B cell (primary cell): ENCODE measurements around the gene SLC25A29. TPM values are rescaled to one million over a fixed set of nuclear protein-coding genes. Genes with fewer than 3 reads are reported as not detected.

Experiments used
- ATAC-seq: fragments of 200-7000 bp; cut with Tn5 transposase; one replicate; pipeline ENCODE4 v1.10.0; 2021; ENCODE audit warnings: low read depth, mild to moderate bottlenecking, moderate number of reproducible peaks, moderate library complexity
- CTCF ChIA-PET: fragments of 350-600 bp; sonication (Branson Sonifier 250); formaldehyde crosslinking; loops from one replicate; lab custom pipeline; 2021; ENCODE audit warnings: antibody characterized with exemption, inconsistent platforms; lab: Charles Lee
- POLR2A ChIA-PET: fragments of 350-600 bp; sonication (Branson Sonifier 250); formaldehyde crosslinking; loops from one replicate; lab custom pipeline; 2021; ENCODE audit warnings: antibody characterized with exemption; lab: Charles Lee
- DNase-seq: peaks from one replicate; pipeline ENCODE4 v3.0.0; 2013
- H2AFZ ChIP-seq: 2 replicates; pipeline ENCODE4 v1.6.1; 2012; ENCODE audit warnings: mild to moderate bottlenecking, low read depth, low read length; ENCODE audit not compliant: insufficient read depth, poor library complexity, severe bottlenecking
- H3K27ac ChIP-seq, 2 donors: 1 replicate in 1 of 2; 2 replicates in 1 of 2; pipeline ENCODE4 v1.5.1; 2012 to 2013; ENCODE audit warnings: low read length in 2 of 2, mild to moderate bottlenecking in 2 of 2, moderate library complexity in 1 of 2
- H3K27me3 ChIP-seq, 4 experiments: fragments of 200-600 bp in 1 of 4; sonication (generic) in 1 of 4; replicated peaks in 1 of 4; 1 replicate in 2 of 4; 2 replicates in 2 of 4; pipeline versions ENCODE4 v1.6.1 to v1.7.0; 2013 to 2016; ENCODE audit warnings: low read length in 3 of 4, mild to moderate bottlenecking in 2 of 4, mixed read lengths in 1 of 4, moderate library complexity in 1 of 4; ENCODE audit not compliant: insufficient read depth in 4 of 4, control insufficient read depth in 3 of 4; ENCODE audit errors: control extremely low read depth in 1 of 4
- H3K36me3 ChIP-seq, 2 experiments: replicated peaks in 1 of 2; 1 replicate in 1 of 2; 2 replicates in 1 of 2; pipeline versions ENCODE4 v1.6.1 to v1.7.1; 2013; ENCODE audit warnings: low read length in 1 of 2; ENCODE audit not compliant: insufficient read depth in 2 of 2, control insufficient read depth in 1 of 2; ENCODE audit errors: control extremely low read depth in 1 of 2, extremely low read depth in 1 of 2
- H3K4me1 ChIP-seq, 2 donors: fragments of 200-600 bp in 1 of 2; sonication (generic) in 1 of 2; 1 replicate in 1 of 2; 2 replicates in 1 of 2; pipeline versions ENCODE4 v1.5.1 to v1.6.1; 2013 to 2017; ENCODE audit warnings: low read length in 2 of 2; ENCODE audit not compliant: control insufficient read depth in 2 of 2, insufficient read depth in 2 of 2
- H3K4me2 ChIP-seq: replicated peaks from 2 replicates; pipeline ENCODE3; 2012; ENCODE audit warnings: mild to moderate bottlenecking, low read depth, low read length; ENCODE audit not compliant: poor library complexity, severe bottlenecking
- H3K4me3 ChIP-seq, 5 experiments: fragments of 200-600 bp in 1 of 5; sonication (generic) in 1 of 5; 1 replicate in 3 of 5; 2 replicates in 2 of 5; pipeline versions ENCODE4 v1.5.1 to v1.7.0; 2011 to 2016; ENCODE audit warnings: low read length in 4 of 5, mild to moderate bottlenecking in 4 of 5, low read depth in 2 of 5, control low read depth in 1 of 5, moderate library complexity in 1 of 5; ENCODE audit not compliant: insufficient read depth in 1 of 5; ENCODE audit errors: control extremely low read depth in 1 of 5, extremely low read depth in 1 of 5
- H3K79me2 ChIP-seq: fragments of 200-600 bp; sonication (generic); one replicate; pipeline ENCODE4 v1.6.0; 2016; ENCODE audit warnings: low read length; ENCODE audit not compliant: control insufficient read depth, insufficient read depth
- H3K9ac ChIP-seq: fragments of 200-600 bp; sonication (generic); 2 replicates; pipeline ENCODE4 v1.6.1; 2017; ENCODE audit warnings: mild to moderate bottlenecking, low read length, moderate library complexity
- H3K9me3 ChIP-seq, 3 donors: one replicate each; pipeline versions ENCODE4 v1.6.1 to v1.7.1; 2013; ENCODE audit warnings: low read length in 2 of 3; ENCODE audit not compliant: control insufficient read depth in 2 of 3, insufficient read depth in 1 of 3; ENCODE audit errors: control extremely low read depth in 1 of 3
- H4K20me1 ChIP-seq: 2 replicates; pipeline ENCODE4 v1.6.0; 2012; ENCODE audit warnings: mild to moderate bottlenecking, low read length; ENCODE audit not compliant: insufficient read depth, control insufficient read depth, poor library complexity, severe bottlenecking
- H3K27ac Mint-ChIP-seq: one replicate; pipeline ENCODE4 v1.8.0; 2021; ENCODE audit warnings: mixed read lengths
- H3K27me3 Mint-ChIP-seq: one replicate; pipeline ENCODE4 v1.8.0; 2021; ENCODE audit warnings: mixed read lengths
- H3K4me1 Mint-ChIP-seq: one replicate; pipeline ENCODE4 v1.8.0; 2021; ENCODE audit warnings: mixed read lengths
- H3K4me3 Mint-ChIP-seq: one replicate; pipeline ENCODE4 v1.8.0; 2021; ENCODE audit warnings: mixed read lengths
- H3K9me3 Mint-ChIP-seq: one replicate; pipeline ENCODE4 v1.8.0; 2022; ENCODE audit warnings: mixed read lengths; ENCODE audit not compliant: insufficient read depth
- CTCF ChIP-seq: fragments of 200-600 bp; IDR thresholded peaks from one replicate; pipeline ENCODE4 v1.8.0; 2022; ENCODE audit warnings: antibody characterized with exemption, mild to moderate bottlenecking
- EZH2 ChIP-seq: IDR thresholded peaks from 2 replicates; pipeline ENCODE4 v1.6.1; 2012; ENCODE audit warnings: borderline replicate concordance, low read depth, mild to moderate bottlenecking, moderate library complexity, low read length; ENCODE audit not compliant: insufficient read depth, poor library complexity, severe bottlenecking
- WGBS: methylation state at CpG from one replicate; pipeline ENCODE4 v1.1.5; 2013; ENCODE audit warnings: missing lambda C conversion rate; ENCODE audit not compliant: insufficient coverage; 5-methylcytosine and 5-hydroxymethylcytosine counted together
- intact Hi-C: fragments of 100-400 bp; cut with micrococcal nuclease; formaldehyde crosslinking; loops from one replicate; pipeline ENCODE4 v1.10.0; 2022
- polyA plus RNA-seq: library from polyadenylated mRNA; depleted of rRNA; stranded (reverse); fragments of >200 nt; gene quantifications from 2 replicates; pipeline ENCODE4 v1.2.3, GENCODE V29; 2012
- total RNA-seq, 2 donors: library from RNA; stranded (reverse); fragments of 120-200 nt in 1 of 2; gene quantifications; 1 replicate in 1 of 2; 2 replicates in 1 of 2; pipeline versions ENCODE4 v1.2.3 to v1.2.4, GENCODE V29; 2013 to 2022

The SLC25A29 gene
- total and polyA plus RNA-seq, 2 donors (not counting 1 experiment from before 2014, with no cell fraction given): 15.1 to 99.9 TPM

GRCh38 chr14:100250732-100251465, 55.3 kb downstream of the SLC25A29 start:
- TF ChIP-seq EZH2 (no peak), CTCF (no peak)
- Mint-ChIP-seq H3K9me3 (no peaks in the 10 kb centered on the region), H3K4me3 (no peak overlapping the region), H3K27me3 (no peaks in the 10 kb centered on the region), H3K4me1 (peaks cover 63% of the 10 kb centered on the region), H3K27ac (no peak overlapping the region)
- Histone ChIP-seq H4K20me1 (peaks cover 80% of the 10 kb centered on the region), H3K36me3 (peaks cover 0 to 4% of the 10 kb centered on the region in 2 experiments), H2AFZ (no peak overlapping the region), H3K27ac (no peak overlapping the region), H3K9me3 (no peaks in the 10 kb centered on the region), H3K4me1 (peaks cover 49 to 53% of the 10 kb centered on the region in 2 donors), H3K27me3 (no peaks in the 10 kb centered on the region), H3K79me2 (peaks cover 100% of the 10 kb centered on the region), H3K9ac (no peak overlapping the region), H3K4me3 (no peak overlapping the region), H3K4me2 (no peak overlapping the region)
- DNase-seq (no peak), ATAC-seq (no peak)
- WGBS: 100% methylated on average over 1 of the region's 2 CpGs
- intact Hi-C loops: no loop called here
- POLR2A ChIA-PET: interaction anchor here (0.6 kb wide), 2 partner anchors 23 to 182 kb away, joined by 3 to 5 read pairs; no protein-coding TSS in a partner anchor
- CTCF ChIA-PET: interaction anchor here (0.6 kb wide), 1 partner anchor 9 kb away, joined by 3 read pairs; no protein-coding TSS in a partner anchor
